D721Med (cell line): ENCODE results near the gene OLFM1.

Experiments used
- DNase-seq: peaks from one replicate; pipeline ENCODE4 v3.0.0; 2011; ENCODE audit warnings: low spot score; ENCODE audit not compliant: insufficient read length
- FAIRE-seq: peaks from 2 replicates; lab custom pipeline; 2011; peaks lifted over from hg19 to GRCh38; lab: Jason Lieb, UNC
- CTCF ChIP-seq: IDR thresholded peaks from 2 replicates; pipeline ENCODE4 v1.5.1; 2012; ENCODE audit warnings: mild to moderate bottlenecking, control low read depth; ENCODE audit not compliant: insufficient read depth; ENCODE audit errors: missing control alignments

Gene OLFM1

DNA sequence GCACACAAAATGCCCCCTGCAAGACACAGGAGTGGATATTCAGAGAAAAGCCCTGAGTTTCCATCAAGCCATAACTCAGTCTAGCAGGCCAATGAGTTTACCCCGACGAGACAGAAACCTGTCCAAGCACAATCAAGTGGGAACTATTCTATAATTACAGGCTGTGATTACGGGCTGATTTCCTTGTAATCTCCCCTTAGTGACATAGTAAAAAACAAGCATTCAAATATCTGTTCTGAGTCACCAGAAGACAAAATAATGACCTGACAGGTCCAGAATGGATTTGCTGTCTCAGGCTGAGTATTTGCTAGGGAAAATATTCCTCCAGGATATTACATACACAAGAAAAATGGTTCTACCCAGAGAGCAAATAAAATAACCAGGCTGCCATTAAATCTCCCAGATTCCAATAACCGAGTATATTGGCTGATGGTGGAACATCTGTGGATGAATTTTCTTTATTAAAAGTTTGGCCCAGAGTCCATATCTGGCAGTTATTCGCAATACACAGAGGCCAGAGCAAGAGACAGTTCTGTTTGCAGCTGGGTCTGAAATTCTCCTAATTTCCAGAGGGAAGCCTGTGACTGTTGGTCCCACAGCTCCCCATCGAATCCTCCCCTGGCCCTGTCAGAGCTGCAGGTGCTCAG lies 35.8 kb downstream of the OLFM1 start:
- FAIRE-seq (no peak), DNase-seq (no peak)
- no peak for TF ChIP-seq CTCF

- FAIRE-seq (no peak), DNase-seq (no peak)
- no peak for TF ChIP-seq CTCF
Measured at GRCh38 chr9:135123773-135124134, 36.3 kb downstream of the OLFM1 start.

- no peak for DNase-seq
- TF ChIP-seq CTCF = no peak
Measured at GRCh38 chr9:135126451-135127187, 39.2 kb downstream of the OLFM1 start.

GRCh38 chr9:135127718-135128670 lies 40.5 kb downstream of the OLFM1 start:
- DNase-seq = no peak
- FAIRE-seq = no peak
- TF ChIP-seq CTCF = no peak

More at GRCh38 chr9:135126451-135127187, 39.2 kb downstream of the OLFM1 start:
- FAIRE-seq = no peak

GRCh38 chr9:135129137-135129695 lies 41.7 kb downstream of the OLFM1 start:
- TF ChIP-seq CTCF = no peak
- FAIRE-seq (no peak), DNase-seq (no peak)

DNA sequence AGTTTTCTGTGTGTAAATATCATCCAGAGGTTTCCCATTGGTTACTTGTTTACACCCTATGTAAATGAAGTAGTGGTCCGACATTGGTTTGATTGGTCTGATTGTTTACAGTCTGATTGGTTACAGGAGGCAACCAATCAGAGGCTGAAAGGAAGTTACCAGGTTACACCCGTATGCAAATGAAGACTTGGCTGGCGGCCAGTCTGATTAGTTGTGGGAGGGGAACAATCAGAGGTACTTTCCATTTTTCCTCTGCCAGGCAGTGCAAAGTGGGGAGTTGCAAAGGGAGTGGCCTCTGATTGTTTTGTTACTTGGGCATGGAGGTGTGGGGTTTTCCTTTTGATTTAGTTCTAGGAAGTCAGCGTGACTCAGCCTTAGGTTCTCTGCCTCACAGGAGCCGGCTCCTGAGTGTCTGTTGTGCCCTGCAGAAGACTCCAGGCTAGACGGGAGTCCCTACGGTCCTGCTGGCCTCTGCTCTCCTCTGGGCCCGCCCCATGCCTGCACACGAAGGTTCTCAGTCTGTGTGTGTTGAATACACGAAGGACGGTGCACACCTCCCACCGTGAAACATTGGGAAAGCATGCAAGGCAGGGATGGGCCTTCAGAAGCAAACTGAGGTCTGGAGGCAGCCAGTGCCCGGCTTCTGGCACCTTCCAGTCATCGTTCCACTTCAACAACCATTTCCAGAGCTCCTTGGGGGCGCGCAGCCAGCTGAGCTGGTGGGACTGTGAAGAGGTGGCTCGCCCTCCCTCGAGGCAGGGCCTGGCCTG lies 42.9 kb downstream of the OLFM1 start:
- FAIRE-seq (no peak), DNase-seq (no peak)
- no peak for TF ChIP-seq CTCF
